ENCODE data around the gene XYLT1.
"Not testable (repeated sequence)": the region's sequence is repeated elsewhere in the genome, so short reads cannot be mapped to it uniquely, and the experiment has no call there.

The XYLT1 gene

DNA sequence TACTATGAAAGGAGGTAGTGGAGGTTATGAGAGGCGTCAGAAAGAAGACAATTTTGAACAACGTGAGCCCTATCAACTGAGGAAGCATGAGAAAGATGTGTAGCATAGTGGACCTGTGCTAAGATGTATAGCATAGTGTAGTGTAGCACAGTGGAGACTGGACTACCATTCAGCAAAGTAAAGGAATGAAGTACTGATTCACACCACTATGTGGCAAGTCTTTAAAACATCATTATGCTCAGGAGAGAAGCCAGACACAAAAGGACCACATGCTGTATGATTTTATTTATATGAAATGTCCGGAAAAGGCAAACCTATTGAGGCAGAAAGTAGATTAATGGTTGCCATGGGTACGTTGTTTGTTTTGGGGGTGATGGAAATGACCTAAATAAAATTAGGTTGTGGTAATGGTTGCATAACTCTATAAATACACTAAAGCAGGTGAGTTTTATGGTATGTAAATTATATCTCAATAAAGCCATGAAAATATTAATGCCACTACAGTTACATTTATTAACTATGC, 20.4 kb upstream of the XYLT1 start:
- no peak for DNase-seq (ENCODE audit: low read depth, low spot score)

DNA sequence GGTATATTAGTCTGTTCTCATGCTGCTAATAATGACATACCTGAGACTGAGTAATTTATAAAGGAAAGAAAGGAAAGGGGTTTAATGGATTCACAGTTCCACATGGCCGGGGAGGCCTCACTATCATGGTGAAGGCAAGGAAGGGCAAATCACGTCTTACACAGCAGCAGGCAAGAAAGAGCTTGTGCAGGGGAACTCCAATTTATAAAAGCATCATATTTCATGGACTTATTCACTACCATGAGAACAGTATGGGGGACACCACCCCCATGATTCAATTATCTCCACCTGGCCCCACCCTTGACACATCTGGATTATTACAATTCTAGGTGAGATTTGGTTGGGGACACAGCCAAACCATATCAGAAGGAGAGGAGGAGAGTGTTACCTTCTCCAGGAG, 17.7 kb upstream of the XYLT1 start:
- no peak for DNase-seq (ENCODE audit: low read depth, low spot score)

DNA sequence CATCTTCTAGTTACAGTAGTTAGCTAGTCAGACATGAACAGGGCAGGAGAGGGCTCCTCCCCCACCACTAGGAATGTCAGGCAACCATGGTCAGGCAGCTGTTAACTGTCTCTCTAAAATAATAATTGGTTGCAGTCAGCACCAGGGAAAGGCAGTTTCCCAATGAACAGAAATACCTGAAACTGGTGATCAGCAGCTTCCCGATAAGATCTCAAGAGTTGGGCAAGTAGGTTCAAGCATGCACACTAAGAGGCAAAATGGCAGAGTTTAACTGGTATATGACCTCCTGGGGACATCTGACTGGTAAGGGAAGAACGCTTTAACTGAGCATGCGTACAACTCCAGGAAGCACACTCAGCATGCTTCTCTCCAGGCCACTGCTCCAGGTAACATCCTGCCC, 12.6 kb upstream of the XYLT1 start:
- DNase-seq (ENCODE audit: low read depth, low spot score) = no peak

DNA sequence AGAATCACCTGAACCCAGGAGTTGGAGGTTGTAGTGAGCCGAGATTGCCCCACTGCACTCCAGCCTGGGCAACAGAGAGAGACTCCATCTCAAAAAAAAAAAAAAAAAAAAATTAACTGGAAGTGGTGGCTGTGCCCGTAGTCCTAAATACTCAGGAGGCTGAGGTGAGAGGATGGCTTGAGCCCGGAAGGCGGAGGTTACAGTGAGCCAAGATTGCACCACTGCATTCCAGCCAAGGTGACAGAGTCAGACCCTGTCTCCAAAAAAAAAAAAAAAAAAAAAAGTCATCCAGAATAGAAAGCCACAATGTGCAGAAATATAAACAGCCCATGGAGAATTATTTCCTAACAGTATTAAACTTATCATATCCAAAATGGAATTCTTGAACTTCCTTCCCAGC, 11.6 kb upstream of the XYLT1 start:
- not testable (repeated sequence) for DNase-seq (ENCODE audit: low read depth, low spot score)

DNA sequence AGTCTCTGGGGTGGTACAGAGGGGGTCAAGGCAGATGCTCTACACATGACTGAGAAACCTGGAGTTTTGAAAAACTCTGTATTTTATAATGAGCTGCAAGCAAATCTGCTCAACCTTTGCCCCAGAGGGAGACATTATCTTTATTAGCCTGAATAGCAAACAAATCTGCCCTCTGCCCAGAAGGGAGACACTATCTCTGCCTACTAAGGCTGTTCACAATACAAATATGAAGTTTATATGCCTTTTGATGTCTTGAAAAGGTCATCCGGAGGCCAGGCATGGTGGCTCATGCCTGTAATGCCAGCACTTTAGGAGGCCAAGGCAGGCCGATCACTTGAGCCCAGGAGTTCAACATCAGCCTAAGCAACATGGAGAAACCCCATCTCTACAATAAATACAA, 11.0 kb upstream of the XYLT1 start:
- DNase-seq (ENCODE audit: low read depth, low spot score) = no peak

DNA sequence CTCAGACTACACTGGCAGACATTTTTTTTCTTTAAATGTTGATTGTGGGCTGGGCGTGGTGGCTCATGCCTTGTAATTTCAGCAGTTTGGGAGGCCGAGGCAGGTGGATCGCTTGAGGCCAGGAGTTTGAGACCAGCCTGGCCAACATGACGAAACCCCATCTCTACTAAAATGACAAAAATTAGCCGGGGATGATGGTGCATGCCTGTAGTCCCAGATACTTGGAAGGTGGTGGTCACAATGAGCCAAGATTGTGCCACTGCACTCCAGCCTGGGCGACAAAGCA, 6.4 kb upstream of the XYLT1 start:
- DNase-seq (ENCODE audit: low read depth, low spot score) = not testable (repeated sequence)

DNA sequence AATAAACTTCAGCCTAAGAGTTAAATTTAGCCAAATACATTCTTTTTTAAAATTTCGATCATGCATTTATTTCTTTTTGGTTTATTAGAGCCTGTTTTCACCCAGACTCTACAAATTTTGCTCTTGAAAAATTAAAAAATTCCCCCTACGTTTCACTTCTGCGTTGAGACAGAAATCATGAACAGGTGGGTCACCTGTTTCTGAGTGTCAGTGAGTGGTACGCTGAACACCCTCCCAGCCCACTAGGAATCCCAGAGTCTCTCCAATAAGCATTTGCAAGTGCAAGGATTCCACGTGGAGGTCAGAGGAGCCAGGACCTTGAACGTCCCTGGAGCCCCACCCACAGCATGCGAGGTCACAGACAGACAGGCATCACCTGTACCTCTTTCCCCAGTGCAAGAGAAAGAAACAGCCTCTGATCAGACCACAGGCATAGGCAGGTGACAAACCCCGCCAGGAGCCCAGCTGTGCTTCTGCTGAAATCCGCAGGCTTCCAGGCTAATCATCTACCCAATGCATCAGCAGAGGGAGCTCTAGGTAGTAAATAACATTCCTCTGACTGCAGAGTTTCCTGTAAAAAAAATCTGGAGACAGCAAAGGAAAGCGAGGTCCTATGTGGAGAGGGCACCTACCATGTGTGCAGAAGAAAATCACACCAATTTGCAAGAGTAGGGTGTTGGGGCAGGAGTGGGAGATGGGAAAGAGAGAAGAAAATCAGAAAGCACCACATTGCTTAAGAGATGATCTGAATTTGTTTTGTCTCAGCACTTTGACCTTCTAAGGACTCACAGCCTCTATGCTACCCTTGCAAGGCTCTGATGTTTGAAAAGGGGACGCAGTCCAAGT, 5.9 kb upstream of the XYLT1 start:
- DNase-seq (ENCODE audit: low read depth, low spot score) = peak; percentile 72

DNA sequence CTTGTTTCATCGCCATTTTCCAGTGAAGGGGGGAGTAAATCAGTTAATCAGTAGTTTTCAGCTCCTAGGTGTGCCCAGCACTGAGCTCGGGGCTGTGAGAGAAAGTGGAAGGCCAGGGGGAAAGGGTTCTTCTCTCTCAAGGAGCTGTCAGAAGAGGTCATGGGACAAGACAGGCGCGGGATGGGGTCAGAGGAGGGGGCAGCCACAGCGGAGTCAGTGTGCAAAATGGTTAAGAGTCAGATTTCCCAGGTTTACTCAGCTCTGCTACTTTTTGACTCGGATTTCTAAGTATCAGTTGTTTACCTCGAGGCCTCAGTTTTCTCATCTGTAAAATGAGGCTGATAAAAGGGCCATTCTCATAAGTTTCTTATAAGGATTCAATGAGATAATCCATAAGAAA, 4.3 kb upstream of the XYLT1 start:
- DNase-seq (ENCODE audit: low read depth, low spot score) = no peak

DNA sequence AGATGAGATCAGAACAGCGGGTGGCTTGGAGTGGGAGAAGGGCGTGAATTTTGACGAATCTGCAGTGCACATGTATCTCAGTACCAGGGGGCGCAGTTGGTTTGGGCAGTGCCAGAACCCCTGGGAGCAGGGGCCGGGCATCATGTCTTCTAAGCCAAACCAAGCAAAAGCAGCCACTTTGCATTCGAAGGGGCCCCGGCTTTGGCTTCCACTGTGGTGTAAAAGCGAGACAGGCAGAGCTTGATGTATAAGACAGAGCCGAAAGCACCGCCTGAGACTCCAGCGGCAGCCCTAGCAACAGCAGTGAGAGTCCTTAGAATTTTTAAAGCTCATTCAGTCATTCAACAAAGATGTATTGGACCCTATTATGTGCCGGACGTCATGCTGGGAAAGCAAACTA, 3.8 kb upstream of the XYLT1 start:
- DNase-seq (ENCODE audit: low read depth, low spot score) = no peak

DNA sequence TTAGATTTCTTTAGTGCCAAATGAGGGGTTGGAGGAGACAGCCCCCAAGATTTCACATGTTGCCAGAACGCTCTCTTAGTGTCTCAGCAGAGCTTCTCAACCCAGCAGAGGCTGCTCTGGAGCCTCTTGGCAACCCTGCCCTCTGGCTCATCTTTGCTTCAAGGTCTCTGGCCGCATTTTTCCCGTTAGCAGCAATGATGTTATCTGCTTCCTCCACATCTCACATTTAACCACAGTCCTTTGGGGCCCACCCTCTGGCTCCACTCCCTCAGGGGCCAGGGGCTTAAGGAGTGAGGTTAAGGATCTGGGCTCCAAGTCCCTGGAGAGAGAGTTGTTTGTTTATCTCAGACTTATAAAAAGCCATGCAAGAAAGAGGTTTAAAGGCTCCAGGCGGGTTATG, 3.3 kb upstream of the XYLT1 start:
- DNase-seq (ENCODE audit: low read depth, low spot score) = no peak

DNA sequence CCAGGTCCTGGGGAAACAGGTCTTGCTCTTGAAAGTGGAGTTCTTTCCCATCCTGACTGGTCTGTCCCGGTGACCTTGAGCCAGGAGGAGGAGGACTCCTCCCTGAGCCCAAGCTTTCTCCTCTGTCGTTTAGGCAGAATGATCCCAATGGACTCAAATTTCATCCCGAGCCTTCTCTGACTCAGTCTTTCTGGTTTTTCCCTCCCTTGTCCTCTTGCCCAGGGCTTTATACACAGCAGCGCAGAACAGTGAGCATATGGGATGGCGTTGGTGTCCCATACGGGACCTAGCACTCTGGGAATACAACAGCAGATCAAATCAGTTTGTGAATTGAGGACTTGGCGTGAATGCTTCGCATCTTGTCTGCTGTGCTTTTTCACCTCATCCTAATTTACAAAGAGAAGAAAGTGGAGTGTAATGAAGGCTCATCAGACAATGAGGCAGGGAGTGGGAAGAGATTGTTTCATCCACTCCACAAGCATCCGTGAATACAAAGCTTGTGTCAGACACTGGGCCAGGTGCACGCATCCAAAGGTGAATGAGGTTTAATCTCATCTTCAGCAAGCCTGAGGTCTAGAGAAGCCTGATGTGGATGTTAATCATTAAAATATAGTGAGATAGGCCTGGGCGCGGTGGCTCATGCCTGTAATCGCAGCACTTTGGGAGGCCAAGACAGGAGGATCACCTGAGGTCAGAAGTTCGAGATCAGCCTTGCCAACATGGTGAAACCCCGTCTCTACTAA, 1.1 kb upstream of the XYLT1 start:
- DNase-seq (ENCODE audit: low read depth, low spot score) = no peak

DNA sequence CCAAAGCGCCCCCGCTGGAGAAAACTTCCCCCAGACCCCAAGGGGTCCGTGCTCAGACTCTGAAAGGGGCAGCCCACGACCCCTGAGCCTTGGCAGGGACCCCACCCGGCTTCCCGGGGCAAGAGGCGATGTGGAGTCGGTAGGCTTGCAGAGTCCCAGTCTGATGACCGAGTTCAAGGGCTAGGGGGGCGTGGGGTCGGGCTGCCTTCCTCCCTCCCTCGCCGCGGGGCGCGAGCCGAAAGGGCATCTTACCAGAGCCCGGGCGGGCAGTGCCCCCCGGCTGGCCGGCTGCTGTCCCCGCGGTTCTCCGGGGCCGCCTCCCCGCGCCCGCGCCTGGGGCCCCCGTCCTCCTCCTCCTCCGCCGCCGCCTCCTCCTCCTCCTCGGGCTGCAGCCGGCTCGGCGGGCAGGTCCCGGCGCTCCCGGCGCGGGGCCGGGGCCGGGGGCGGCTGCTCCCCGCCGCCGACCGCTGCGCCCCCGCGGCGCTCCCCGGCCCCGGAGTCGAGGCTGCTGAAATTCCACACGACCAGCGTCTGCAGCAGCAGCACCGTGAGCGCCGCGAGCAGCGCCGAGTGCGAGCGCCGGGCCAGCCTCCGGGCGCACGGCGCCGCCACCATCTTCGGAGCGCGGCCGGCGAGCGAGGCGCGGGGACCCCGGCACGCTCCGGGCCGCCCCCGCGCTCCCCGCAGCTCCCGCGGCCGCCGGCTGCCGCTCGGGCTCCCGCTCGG, 415 bp downstream of the XYLT1 start:
- DNase-seq (ENCODE audit: low read depth, low spot score) = peak; percentile 60

DNA sequence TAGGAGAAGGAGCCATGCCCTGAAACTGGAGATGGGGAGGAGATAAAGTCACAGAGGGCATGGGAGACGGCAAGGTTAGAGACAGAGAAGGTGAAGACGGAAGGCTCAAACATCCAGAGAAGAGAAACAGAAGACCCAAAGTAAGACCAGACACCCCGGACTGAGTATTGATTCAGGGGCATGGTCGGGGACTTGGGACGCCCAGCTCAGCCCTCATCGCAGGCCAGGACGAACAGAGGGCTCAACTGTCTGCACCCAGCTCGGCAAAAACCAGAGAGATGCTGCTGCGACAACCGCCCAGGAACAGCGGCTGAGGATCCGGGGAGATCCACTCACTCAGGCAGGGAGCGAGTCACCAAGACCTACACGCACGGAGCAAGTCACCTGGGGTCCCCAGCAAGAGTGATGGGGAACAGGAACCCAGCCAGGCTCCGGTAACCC, 999 bp downstream of the XYLT1 start:
- DNase-seq (ENCODE audit: low read depth, low spot score) = peak; percentile 27

DNA sequence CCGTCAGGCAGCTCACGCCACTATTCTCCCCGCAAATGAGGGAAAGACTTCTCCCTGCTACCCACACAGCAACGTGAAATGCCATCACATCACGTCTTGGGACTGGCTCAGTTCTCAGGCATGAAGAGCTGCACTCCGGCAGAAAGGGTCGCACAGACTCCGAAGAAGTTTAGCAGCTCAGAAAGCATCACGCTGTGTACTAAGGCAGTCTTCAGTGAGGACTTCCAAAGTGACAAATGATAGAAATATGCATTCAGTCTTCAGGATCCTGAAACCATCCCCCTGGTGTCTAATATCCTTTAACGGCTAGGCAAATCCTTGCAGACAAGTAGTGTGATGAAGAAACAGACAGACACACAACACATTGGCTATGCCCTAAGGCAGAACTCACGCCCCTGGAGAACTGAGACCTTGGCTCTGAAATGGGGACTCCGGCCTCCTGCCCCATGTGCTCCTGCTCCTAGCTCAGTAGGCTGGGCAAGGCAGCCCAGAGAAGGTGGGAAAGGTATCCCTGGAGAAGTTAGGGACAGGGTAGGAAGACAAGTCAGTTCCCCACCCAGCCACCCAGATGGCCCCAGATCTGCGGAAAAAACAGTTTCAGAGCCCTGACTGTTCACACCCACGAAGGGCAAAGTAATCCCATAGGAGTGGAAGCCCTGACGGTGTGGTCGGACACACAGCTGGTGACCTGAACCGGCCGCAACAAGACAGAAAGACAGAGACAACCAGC, 1.6 kb downstream of the XYLT1 start:
- peak; percentile 56 for DNase-seq (ENCODE audit: low read depth, low spot score)

DNA sequence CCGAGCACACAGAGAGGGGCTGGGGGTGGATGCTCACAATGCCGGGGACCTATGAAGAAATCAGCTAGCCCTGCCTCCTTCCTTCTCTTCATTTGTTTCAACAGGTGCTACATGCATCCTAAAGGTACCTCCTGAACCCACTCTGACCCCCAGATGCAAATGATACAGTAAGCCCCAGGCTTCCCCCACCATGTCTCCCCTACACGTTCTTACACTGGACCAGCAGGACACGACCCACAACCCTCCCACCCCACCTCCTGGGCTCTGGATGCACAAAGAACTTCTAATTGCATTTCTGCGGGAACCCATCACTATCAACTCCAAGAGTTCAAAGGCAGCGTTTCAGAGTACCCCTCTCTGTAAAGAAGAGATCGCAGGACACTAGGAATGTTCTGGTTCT, 2.1 kb downstream of the XYLT1 start:
- no peak for DNase-seq (ENCODE audit: low read depth, low spot score)

DNA sequence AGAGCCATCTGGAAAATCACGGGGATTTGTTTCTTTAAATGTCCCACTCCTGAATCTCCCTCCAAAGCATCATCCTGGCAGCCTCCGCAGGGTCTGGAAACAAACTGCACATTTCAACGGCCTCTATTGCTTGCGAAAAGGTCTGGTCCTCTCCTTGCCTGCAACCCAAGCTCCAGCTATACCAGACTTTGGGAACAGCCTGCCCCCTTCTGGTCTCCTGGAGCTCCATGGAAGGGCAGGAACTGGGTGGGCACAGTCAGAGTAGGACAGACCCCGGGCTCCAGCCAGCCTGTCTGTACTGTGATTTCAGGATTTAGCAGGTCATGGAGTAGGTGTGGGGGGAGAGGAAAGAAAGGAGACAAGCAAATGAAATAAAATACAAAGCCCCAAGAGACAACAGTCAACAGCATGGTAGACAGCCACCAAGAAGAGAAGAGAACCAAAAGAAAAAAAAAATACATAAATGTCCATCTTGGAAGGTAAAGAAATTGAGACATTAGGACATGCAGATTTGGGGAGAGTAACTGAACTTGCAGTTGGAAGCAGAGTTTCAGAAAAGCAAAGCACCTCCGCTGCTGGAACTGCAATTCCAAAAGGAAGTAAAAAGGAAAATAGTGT, 2.7 kb downstream of the XYLT1 start:
- peak; percentile 77 for DNase-seq (ENCODE audit: low read depth, low spot score)

DNA sequence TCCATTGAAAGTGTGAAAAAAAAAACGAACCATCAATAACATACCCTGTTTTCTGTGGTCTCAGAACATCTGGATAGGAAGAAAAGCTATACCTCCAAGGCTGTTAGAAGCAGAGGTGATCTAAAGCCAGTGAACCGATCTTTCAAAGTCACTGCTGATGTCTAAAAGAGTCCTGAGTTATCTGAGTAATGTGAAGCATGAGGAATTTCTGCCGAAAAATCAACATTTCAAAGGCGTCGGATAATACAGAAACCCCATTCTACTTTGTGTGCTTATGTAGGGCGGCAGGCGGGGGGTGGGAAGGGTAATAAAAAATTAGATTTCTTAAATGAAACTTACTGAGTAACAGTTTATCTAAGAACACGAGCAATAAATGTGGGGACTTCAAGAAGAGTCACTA, 3.9 kb downstream of the XYLT1 start:
- DNase-seq (ENCODE audit: low read depth, low spot score) = peak; percentile 16

DNA sequence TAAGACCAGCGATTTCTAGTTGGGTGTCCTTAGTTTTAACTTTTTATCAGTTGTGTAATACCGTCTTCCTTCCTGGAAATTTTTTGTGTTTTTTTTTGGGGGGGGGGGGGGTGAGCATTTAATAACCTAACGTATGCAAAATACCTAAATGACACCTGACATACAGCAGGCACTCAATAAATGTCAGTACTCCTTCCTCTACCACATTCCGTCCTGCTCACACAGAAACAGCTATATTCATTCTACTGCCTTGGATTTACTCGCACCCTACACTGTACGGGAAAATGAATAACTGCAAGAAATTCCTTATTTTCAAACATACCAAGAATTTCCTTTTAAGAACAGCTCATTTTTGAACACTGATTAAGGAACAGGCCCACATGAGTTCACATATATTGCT, 5.3 kb downstream of the XYLT1 start:
- no peak for DNase-seq (ENCODE audit: low read depth, low spot score)

DNA sequence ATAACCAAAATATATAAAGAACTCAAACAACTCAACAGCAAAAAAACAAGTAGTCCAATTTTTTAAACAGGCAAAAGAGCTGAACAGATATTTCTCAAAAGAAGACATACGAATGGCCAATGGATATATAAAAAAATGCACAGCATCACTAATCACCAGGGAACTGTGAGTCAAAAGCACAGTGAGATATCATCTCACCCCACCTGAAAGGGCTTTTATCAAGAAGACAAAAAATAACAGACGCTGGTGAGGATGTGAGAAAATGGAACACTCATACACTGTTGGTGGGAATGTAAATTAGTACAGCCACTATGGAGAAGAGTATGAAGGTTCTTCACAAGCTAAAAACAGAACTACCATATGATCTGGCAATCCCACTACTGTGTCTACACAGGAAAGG, 7.4 kb downstream of the XYLT1 start:
- no peak for DNase-seq (ENCODE audit: low read depth, low spot score)

DNA sequence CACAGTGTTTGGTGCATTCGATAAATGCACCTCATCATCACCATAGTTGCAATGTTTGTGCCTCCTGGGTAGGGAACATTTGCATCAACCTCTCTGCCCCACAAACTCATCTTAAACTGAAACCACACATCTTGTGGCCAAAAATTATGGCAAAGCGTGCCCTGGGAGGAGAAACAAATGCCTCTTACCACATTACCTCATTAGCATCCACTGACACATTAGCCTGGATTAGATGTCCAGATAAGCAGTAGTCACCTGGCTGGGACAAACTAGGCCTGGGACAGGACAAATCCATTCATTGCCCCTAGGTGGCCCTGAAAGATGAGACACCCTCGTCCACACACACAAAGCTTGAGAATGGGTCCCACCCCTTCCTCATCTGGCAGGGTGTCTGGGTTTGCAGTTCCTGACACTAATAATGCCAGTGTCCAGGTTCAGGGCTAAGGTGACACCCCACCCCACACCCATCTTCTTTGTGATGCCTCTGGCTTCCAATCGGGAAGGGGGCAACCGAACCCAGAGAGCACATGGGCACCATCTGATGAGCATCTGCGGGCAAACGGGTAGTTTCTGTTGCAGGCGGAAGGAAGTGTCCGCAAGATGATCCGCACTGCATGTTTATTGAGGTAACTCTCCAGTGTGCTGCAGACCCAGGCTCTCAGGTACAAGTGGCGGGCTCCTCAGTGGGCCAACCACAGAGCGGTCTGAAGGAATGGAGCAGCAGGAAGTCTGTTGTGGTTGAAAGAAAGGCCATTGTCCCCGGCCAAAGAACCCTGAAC, 8.6 kb downstream of the XYLT1 start:
- no peak for DNase-seq (ENCODE audit: low read depth, low spot score)

DNA sequence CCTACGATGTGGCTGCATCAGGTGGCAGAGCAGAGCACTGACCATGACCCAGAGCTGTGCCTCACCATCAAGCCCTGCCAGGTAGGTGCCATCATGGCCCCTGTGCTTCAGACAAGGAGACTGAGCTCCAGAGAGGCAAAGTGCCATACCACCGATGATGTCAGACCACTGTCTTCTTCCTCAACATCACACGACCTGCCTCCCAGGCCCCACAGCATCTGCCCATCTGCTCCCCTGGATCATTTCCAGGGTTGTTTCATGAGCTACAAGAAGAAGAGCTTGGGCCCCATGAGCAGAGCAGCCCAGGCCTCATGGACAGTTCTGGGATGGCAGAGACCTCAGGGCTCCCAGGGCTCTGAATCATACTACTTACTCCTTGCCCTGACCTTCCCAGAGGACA, 9.9 kb downstream of the XYLT1 start:
- no peak for DNase-seq (ENCODE audit: low read depth, low spot score)
